HG03439 (cell line): ENCODE data around the gene AIP.
"Not testable (repeated sequence)": the region's sequence is repeated elsewhere in the genome, so short reads cannot be mapped to it uniquely, and the experiment has no call there.

Source experiments
- ATAC-seq: cut with Tn5 transposase; IDR thresholded peaks from one replicate; pipeline ENCODE4 v1.9.1; 2021; ENCODE audit warnings: mild to moderate bottlenecking, moderate library complexity; ENCODE audit not compliant: unreplicated experiment

Gene AIP

GRCh38 chr11:67448220-67448609 is 34.6 kb upstream of the AIP start:
- ATAC-seq, result no peak

DNA sequence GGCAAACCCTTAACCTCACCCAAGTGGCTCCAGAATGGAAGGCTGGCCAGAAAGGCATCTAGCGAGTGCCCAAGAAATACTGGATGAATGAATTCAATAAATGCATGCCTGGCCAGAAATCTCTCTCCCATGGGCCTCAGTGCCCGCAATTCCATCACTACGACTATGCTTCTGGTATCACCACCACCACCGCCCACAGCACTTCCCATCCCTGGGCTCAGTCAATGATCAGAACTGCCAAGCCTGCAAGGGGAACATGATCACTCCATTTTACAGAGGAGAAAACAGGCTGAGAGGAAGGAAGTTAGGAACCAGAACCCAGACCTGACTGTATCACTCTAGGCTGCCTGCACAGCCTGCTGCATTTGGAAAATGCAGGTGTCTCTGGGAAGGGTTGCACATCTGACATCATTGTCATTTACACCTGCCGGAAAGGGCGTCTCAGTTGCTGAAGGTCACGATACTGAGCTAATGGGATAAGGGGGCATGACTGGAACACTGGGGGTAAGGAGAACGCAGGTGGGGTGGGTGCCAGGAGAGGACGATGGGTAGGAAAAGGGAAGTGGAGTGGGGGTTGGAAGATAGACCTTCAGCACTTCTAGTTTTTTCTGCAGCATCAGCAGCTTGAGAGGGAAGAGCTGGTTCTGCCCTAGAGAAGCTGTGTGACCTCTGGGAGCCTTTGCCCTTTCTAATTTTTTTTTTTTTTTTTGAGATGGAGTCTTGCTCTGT is 33.5 kb upstream of the AIP start:
- no peak for ATAC-seq

DNA sequence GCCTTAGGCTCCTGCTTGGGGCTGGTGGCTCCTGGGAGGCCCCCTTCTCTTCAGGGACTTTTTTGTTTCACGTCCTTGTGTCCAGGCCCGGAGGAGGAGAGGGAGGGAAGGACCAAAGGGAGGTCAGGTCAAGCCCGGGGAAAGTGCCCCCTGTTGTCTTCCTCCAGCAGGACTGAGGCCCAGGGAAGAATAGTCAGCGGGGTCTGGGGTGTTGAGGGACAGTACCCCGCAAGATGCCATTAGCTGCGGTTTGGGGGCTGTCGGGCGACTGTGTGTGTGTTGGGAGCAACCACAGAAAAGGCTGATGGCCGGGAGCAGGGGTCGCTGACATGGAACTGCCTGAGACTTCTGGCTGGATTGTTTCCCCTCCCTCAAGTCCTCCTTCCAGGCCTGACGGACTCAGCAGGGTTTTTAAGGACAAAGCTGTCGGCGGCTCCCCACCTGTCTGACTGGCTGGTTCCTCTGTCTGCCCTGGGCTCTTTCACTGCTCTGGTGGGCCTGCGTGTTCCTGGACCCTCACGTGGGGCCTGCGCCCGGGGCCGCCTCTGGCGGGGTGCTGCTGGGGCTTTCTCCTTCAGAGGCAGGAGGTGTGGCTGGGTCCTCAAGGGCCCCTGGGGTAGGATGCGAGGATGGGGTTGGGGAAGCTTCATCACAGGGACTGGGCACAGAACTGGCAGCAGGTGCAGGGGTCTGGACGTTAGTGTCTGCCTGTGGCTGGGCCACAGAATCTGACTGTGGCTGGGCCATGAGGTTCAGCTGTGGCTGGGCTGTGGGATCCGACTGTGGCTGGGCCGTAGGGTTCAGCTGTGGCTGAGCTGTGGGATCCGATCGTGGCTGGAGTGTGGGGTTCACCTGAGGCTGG is 31.8 kb upstream of the AIP start:
- ATAC-seq, result no peak

DNA sequence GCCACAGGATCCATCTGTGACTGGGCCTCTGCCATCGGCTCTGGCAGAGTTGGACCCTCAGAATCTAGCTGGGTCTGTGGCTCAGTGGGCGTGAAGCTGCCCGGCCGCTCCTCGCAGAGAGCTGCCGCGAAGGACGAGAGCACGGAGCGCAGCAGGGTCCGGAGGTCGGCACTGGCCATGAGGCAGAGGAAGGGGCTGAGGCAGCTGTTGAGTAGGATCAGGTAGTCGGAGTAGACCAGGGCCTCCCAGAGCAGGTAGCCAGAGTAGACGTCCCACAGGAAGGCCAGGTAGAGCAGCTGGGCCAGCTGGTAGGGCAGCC is 31.2 kb upstream of the AIP start:
- ATAC-seq, result no peak

DNA sequence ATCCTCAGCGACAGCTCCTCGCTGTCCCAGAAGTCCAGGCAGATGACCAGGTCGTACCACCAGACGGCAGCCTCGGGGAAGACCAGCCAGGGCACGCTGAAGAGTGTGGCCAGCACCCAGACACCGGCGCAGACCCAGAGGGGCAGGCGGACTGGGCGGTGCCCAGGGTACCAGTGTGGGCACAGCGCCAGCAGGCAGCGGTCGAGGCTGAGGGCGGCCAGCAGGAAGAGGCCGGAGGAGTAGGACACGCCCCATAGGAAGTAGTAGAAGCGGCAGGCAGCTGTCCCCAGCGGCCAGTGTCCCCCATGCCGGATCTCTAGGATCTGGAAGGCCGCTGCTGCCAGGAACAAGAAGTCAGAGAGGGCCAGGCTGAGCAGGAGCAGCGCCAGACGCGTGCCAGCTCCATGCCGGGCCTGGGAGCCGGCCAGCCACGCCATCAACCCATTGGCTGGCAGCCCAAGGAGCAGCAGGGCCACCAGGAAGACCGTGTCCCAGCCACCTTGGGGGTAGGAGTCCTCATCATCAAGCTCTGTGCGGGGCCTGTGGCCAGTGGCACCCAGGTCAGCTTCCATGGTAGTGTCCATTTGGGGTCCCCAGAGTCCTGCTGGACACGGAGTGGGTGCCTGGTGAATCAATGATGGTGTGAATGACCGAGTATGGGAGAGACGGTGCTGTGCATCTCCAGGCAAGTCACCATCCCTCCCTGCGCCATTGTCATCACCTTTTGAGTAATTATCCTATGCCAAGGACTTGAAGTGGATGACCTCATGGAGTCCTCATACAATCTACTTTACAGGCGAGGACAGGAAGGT is 30.5 kb upstream of the AIP start, which contains the start of gene GPR152:
Gene GPR152 (minus strand): TSS at position 589 of the 812 bp plus-strand sequence. CDS start 5 bp downstream, at position 584.
- no peak for ATAC-seq

GRCh38 chr11:67453816-67454732 is 28.8 kb upstream of the AIP start:
- no peak for ATAC-seq

DNA sequence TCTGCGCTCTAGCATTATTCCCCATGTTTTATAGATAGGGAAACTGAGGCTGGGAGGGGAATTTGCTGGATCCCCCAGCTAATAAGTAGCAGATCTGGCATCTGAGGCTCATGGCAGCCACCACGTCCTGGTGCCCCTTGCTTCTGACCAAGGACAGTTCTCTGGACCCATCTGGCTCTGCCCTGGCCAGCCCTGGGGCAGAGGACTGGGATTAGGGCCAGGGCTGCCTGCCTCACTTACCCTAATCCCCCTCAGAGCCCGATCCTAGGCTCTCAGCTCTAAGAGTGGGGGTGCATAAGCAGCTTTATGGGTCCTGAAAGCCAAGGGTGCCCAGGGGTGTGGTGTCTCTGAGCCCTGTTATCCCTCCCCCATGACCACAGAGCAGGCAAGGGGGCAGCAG is 27.8 kb upstream of the AIP start, which contains the start of gene CABP4:
Gene CABP4 (plus strand): TSS at position 301 of the 400 bp plus-strand sequence. CDS start 70 bp downstream, at position 371.
- no peak for ATAC-seq

GRCh38 chr11:67456068-67456705 is 26.6 kb upstream of the AIP start:
- no peak for ATAC-seq

DNA sequence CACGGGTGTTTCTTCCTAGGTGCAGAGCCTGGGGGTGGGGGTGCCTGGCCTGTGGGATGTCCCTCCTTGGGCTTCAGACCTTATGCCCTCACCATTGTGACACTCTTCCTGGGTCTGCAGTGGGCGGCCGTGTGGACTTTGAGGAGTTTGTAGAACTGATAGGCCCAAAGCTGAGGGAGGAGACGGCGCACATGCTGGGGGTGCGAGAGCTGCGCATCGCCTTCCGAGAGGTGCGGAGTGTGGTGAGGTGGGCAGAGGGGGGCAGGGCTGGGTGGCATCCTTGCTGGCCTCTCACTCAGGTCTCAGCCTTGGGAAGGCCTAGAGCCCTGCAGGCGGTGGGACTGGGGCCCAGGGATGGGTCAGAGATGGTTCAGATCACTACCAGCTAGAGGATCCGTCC is 25.4 kb upstream of the AIP start:
- no peak for ATAC-seq

GRCh38 chr11:67458266-67458665 is 24.6 kb upstream of the AIP start:
- no peak for ATAC-seq

- no peak for ATAC-seq
Observed at GRCh38 chr11:67463186-67463585, 19.6 kb upstream of the AIP start.

DNA sequence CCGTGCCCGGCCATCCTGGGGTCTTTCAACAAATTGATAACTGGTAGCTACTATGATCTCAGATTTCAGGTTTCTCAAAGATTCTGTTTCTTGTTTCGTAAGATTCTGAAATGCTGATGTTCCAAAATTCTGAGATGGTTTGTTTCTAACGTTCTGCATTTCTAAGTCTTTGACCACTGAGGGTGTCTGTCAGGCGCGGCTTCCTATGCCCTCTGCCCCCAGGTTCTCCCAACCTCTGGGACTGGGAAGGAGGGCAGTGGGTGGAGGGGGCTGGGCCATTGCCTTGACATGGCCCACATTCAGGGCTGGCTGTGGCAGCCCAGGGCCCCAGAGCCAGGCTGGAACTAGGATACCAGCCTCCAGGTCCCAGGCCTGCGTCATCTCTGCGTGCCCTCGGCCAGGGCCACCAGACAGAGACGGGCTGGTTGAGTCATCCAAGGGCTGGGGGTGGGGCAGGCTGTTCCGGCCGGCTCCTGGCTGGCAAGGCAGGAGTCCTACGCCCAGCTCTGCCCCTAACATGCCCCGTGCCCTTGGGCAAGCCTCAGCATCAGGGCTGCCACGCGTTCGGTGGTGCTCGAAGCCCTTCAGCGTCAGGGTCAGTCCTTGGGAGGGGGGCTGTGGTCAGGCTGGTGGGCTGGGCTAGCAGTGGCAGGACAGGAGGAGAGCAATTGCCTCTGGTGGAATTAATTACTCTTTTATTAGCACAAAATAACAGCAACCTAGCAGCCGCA is 19.0 kb upstream of the AIP start:
- ATAC-seq, result no peak

DNA sequence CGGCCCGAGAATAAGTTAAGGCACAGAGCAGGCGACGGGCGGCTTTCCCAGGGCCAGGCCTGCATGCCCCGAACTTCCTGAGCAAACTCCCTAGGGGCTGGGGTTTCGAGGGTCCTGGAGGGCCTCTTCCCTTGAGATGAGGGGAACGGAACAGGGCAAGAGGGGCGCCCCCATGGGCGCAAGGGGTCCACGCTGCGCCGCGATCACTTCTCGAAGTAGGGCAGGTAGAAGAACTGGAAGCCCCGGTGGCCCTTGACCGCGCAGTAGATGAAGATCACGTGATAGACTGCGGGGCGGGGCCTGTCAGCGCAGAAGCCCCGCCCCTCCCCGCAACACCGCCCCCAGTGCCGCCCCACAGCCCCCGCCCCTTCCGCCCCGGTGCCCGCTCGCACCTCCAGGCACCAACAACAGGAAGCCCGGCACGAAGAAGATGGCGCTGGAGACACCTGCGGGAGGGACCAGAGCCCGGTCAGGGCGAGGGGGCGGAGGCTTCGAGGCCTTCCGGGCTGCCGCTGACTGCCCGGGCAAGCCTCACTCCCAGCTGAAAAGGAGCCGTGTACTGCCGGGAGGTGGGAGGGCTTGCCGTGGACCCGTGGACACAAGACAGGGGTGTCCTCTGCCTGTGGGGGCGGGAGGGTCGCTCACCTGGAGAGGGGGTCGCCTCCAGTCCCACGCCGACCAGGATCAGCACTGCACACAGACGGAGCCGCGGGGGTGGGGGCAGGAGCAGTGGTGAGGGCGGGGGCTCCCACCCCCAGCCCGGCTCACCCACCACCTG is 18.2 kb upstream of the AIP start:
- peak; percentile 54 for ATAC-seq

DNA sequence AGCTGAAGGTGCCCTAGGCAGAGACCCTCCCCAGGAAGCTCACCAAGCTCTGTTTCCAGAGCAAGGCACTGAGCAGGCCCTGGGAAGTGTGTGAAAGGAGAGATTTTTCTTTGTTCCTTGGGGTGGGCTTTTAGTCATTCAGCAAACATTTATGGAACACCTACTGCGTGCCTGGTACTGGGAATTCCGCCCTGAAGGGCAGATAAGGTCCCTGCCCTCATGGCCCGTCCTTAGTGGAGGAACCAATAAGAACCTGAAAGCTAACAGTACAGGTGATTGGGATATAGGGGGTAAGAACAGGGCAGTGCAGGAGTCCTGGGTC is 17.7 kb upstream of the AIP start:
- no peak for ATAC-seq

DNA sequence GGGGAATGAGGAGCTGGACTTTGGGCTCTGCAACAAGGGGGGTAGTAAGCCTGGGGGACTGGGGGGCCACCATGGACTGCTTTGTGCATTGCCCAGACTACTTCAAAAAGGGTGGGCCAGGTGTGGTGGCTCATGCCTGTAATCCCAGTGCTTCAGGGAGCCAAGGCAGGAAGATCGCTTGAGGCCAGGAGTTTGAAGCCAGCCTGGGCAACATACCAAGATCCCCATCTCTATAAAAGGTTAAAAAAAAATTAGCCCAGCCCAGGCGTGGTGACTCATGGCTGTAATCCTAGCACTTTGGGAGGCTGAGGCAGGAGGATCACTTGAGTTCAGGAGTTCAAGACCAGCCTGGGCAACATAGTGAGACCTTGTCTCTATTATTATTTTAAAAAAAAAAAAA is 17.3 kb upstream of the AIP start:
- ATAC-seq, result not testable (repeated sequence)

DNA sequence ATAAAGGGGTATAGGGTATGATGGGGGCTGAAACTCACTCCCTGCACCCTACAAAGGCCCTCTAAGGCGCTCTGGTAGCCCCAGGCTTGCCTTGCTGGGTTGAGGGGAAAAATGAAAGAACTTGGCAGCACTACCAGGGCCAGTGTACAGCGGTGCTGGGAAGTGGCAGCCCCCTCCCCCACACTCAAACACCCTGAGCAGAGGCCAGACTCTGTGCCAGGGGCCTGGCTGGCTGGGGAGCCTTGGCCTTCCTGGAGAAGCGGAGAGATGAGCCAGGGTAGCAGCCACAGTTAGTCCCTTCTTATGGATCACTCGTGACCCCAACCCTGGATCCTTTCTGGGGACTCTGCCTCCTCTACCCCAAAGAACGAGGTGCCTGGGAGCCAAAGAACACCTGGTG is 16.5 kb upstream of the AIP start:
- no peak for ATAC-seq

DNA sequence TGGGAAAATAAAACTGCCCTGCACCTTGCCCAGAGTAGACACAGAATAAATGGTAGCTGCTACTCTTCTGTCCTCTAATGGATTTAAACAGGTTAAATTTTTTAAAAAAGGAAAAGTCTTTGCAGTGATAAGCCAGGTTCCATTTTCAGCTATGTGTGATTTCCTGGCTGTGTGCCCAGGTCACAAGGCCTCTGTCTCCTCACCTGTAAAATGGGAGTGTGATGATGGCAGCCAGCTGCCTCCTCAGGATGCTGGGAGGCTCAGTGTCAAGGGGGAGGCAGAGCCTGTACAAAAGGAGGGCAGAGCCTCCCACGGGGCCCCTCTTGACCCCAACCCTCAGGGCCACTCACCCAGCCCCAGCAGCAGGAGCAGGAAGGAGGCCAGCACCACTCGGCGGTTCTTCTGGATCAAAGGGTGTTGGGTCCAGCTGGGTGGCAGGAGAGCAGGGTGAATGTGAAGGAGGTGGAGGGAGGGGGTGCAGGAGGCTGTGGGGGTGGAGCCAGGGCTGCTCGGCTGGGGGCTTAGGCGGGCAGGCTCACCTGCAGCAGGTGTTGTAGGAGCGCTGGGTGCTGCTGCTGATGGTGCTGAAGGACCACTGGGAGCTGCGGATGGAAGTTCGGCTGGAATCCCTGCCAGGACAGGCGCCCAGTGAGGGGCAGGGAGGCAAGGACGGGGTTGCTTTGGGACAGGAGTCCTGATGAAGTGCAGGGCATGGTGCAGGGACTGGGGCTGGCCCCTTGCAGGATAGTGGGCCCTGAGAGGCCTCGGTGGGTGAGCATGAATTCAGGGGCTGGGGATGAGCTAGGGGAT is 15.7 kb upstream of the AIP start:
- no peak for ATAC-seq

GRCh38 chr11:67468056-67468455 is 14.8 kb upstream of the AIP start:
- no peak for ATAC-seq
